Transverse colon (tissue), 3 donors: Measurements from ENCODE around the gene RABGAP1.

Experiments used
- CTCF ChIP-seq, 5 experiments: fragments of 200-600 bp in 3 of 5; fragments of 450-650 bp in 2 of 5; sonication (generic) in 3 of 5; IDR thresholded peaks; 1 replicate in 2 of 5; 2 replicates in 3 of 5; pipeline ENCODE4 v1.5.1; 2016 to 2017; ENCODE audit warnings: antibody characterized with exemption in 5 of 5, inconsistent platforms in 3 of 5, mild to moderate bottlenecking in 2 of 5, moderate library complexity in 1 of 5
- POLR2A ChIP-seq: fragments of 450-650 bp; IDR thresholded peaks from one replicate; pipeline ENCODE4 v1.6.1; 2016; ENCODE audit warnings: antibody characterized with exemption, mild to moderate bottlenecking, moderate library complexity

- TF ChIP-seq POLR2A (no peak), CTCF (IDR thresholded peaks at IDR 0.05) (no peak)
Measured at GRCh38 chr9:123034881-123035510, 94.2 kb downstream of the RABGAP1 start.
